Measurements from ENCODE around the gene TRERF1.

DNA sequence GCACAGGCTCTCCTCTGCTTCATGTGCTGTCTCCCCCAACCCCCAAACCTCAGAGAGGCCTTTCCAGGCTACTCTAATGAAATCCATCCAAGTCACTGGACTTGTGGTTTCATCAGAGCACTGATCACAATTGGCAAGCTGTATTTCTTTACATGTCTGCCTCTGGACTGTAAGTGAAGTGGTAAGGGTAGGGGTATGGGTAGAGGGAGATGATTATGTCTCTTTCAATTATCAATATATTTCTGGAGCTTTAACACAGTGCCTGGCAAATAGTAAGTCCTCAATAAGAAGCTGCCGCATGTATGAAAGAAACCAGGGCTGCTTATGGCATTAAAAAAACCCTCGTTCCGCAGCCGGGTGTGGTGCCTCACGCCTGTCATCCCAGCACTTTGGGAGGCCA, 5.4 kb downstream of the TRERF1 start:
- TF ChIP-seq CTCF (IDR thresholded peaks at IDR 0.05), result no peak
- TF ChIP-seq POLR2A (IDR thresholded peaks at IDR 0.05), result no peak
- TF ChIP-seq POLR2AphosphoS5 (IDR thresholded peaks at IDR 0.05), result no peak
- TF ChIP-seq EP300 (IDR thresholded peaks at IDR 0.05), result no peak

Measured in suprapubic skin (tissue), 4 donors.